ENCODE data around the gene CTSA.

GRCh38 chr20:45851501-45851900 lies 39.6 kb upstream of the CTSA start:
- TF ChIP-seq TAF1 (IDR thresholded peaks at IDR 0.05; ENCODE audit: borderline replicate concordance, low read depth, low read length) (no peak), POLR2A (IDR thresholded peaks at IDR 0.05; ENCODE audit: low read depth, low read length) (no peak), POLR2AphosphoS5 (IDR thresholded peaks at IDR 0.05; ENCODE audit: low read depth, low read length) (no peak)

Measured in GM12892 (cell line).